KMS-11 (cell line): ENCODE data around the gene RGS11.

ENCODE experiments used
- H2AFZ ChIP-seq: fragments of 200-600 bp; sonication (generic); 2 replicates; pipeline ENCODE4 v1.6.1; 2016; ENCODE audit warnings: antibody characterized with exemption, mixed run types, low read depth
- H3K27ac ChIP-seq: fragments of 200-600 bp; sonication (generic); 2 replicates; pipeline ENCODE4 v1.6.1; 2016; ENCODE audit warnings: mild to moderate bottlenecking, mixed run types
- H3K27me3 ChIP-seq: fragments of 200-600 bp; sonication (generic); 2 replicates; pipeline ENCODE4 v1.6.1; 2017; ENCODE audit warnings: mild to moderate bottlenecking, low read depth, mixed run types, moderate library complexity; ENCODE audit not compliant: insufficient read depth
- H3K36me3 ChIP-seq: fragments of 200-600 bp; sonication (generic); 2 replicates; pipeline ENCODE4 v1.6.1; 2017; ENCODE audit warnings: mild to moderate bottlenecking, mixed run types; ENCODE audit not compliant: insufficient read depth
- H3K4me1 ChIP-seq: fragments of 200-600 bp; sonication (generic); 2 replicates; pipeline ENCODE4 v1.6.1; 2016; ENCODE audit warnings: mild to moderate bottlenecking, low read depth, mixed run types; ENCODE audit not compliant: poor library complexity, severe bottlenecking
- H3K4me2 ChIP-seq: fragments of 200-600 bp; sonication (generic); 2 replicates; pipeline ENCODE4 v1.7.0; 2016; ENCODE audit warnings: mild to moderate bottlenecking, mixed run types
- H3K4me3 ChIP-seq: fragments of 200-600 bp; sonication (generic); IDR thresholded peaks from 2 replicates; pipeline ENCODE4 v1.6.1; 2017; ENCODE audit warnings: low read depth, low read length, mixed read lengths; ENCODE audit not compliant: insufficient read depth
- H3K79me2 ChIP-seq: fragments of 200-600 bp; sonication (generic); 2 replicates; pipeline ENCODE4 v1.6.1; 2016; ENCODE audit warnings: low read depth, mixed run types; ENCODE audit not compliant: insufficient read depth
- H3K9ac ChIP-seq: fragments of 200-600 bp; sonication (generic); 2 replicates; pipeline ENCODE4 v1.6.1; 2016; ENCODE audit warnings: mild to moderate bottlenecking, mixed run types
- H4K20me1 ChIP-seq: fragments of 200-600 bp; sonication (generic); 2 replicates; pipeline ENCODE4 v1.6.1; 2016; ENCODE audit warnings: mild to moderate bottlenecking, mixed run types; ENCODE audit not compliant: insufficient read depth
- TF ChIP-seq, protein P1 (sequence below): fragments of 200-600 bp; sonication (generic); conservative IDR thresholded peaks from 2 replicates; pipeline ENCODE4 v1.6.1; 2017; ENCODE audit warnings: low read depth, mild to moderate bottlenecking, antibody characterized with exemption, low read length, moderate library complexity, mixed read lengths

Gene RGS11

DNA sequence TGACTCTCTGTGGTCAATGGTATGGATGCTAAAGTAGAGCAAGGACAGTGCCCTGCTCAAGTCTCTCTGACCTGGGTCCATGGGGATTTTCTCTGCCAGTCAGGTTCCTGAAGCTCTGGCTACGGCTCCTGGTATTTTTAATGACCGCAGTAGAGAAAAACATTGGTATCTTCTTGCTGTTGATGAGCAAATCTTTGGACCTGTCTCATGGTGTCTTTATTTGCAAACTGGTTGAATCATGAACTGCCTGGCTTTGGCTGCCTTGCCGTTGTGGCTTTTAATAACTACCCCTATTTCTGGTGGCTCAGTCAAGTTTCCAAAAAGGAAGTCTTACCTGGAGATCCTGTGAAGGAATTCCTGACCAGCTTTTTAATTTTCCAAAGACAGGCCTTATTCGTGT lies 32.4 kb downstream of the RGS11 start:
- H4K20me1 ChIP-seq, result no peaks in the 10 kb centered on the region
- H3K9ac ChIP-seq, result no peak overlapping the region
- H3K4me3 ChIP-seq, result no peak overlapping the region
- H3K27ac ChIP-seq, result no peak overlapping the region
- no peak overlapping the region for H3K4me2 ChIP-seq
- peaks cover 19% of the 10 kb centered on the region for H3K4me1 ChIP-seq
- no peak overlapping the region for H2AFZ ChIP-seq
- no peaks in the 10 kb centered on the region for H3K79me2 ChIP-seq
- no peaks in the 10 kb centered on the region for H3K27me3 ChIP-seq
- H3K36me3 ChIP-seq, result no peaks in the 10 kb centered on the region
- TF ChIP-seq, protein P1, sequence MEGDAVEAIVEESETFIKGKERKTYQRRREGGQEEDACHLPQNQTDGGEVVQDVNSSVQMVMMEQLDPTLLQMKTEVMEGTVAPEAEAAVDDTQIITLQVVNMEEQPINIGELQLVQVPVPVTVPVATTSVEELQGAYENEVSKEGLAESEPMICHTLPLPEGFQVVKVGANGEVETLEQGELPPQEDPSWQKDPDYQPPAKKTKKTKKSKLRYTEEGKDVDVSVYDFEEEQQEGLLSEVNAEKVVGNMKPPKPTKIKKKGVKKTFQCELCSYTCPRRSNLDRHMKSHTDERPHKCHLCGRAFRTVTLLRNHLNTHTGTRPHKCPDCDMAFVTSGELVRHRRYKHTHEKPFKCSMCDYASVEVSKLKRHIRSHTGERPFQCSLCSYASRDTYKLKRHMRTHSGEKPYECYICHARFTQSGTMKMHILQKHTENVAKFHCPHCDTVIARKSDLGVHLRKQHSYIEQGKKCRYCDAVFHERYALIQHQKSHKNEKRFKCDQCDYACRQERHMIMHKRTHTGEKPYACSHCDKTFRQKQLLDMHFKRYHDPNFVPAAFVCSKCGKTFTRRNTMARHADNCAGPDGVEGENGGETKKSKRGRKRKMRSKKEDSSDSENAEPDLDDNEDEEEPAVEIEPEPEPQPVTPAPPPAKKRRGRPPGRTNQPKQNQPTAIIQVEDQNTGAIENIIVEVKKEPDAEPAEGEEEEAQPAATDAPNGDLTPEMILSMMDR, result no peak

- no peak overlapping the region for H3K4me3 ChIP-seq
- H2AFZ ChIP-seq, result no peak overlapping the region
- no peak overlapping the region for H3K27ac ChIP-seq
- no peaks in the 10 kb centered on the region for H3K36me3 ChIP-seq
- no peaks in the 10 kb centered on the region for H4K20me1 ChIP-seq
- H3K9ac ChIP-seq, result no peak overlapping the region
- no peak overlapping the region for H3K4me2 ChIP-seq
- no peaks in the 10 kb centered on the region for H3K79me2 ChIP-seq
- TF ChIP-seq, protein P1, result no peak
- H3K4me1 ChIP-seq, result peaks cover 19% of the 10 kb centered on the region
- no peaks in the 10 kb centered on the region for H3K27me3 ChIP-seq
Measured at GRCh38 chr16:242281-242680, 33.5 kb downstream of the RGS11 start.

- Histone ChIP-seq H3K4me2 (no peak overlapping the region; the same call in 1 of the 2 replicates), H2AFZ (no peak overlapping the region), H3K36me3 (no peaks in the 10 kb centered on the region), H4K20me1 (no peaks in the 10 kb centered on the region), H3K27ac (no peak overlapping the region), H3K79me2 (no peaks in the 10 kb centered on the region), H3K4me3 (no peak overlapping the region), H3K27me3 (no peaks in the 10 kb centered on the region), H3K4me1 (peaks cover 25% of the 10 kb centered on the region), H3K9ac (no peak overlapping the region)
- TF ChIP-seq, protein P1, result no peak
Measured at GRCh38 chr16:240559-240958, 35.2 kb downstream of the RGS11 start.

DNA sequence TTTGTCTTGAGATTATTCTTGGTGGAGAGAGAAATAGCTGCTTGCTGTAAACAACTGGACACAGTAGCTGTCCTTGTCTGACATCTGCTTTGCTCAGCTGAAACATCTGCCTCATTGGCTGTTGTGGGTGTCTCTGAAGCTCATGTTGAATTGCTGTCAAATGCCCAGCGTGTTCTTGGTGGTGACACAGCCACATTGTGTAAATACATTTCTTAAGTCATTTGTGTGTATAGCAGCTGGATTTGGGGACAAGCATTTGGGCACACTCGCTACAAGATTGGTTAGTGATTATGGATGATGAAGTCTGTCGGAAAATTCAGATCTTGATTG lies 35.8 kb downstream of the RGS11 start:
- Histone ChIP-seq H4K20me1 (no peaks in the 10 kb centered on the region), H3K27me3 (no peaks in the 10 kb centered on the region), H3K36me3 (no peaks in the 10 kb centered on the region), H3K9ac (no peak overlapping the region), H3K79me2 (no peaks in the 10 kb centered on the region), H3K4me1 (peaks cover 27% of the 10 kb centered on the region), H3K27ac (no peak overlapping the region), H3K4me3 (no peak overlapping the region), H2AFZ (no peak overlapping the region), H3K4me2 (no peak overlapping the region; the same call in 1 of the 2 replicates)
- TF ChIP-seq, protein P1, result no peak
